Stomach (tissue), 9 donors: ENCODE results near the gene POLR3A. TPM values are rescaled to one million over a fixed set of nuclear protein-coding genes. Genes with fewer than 3 reads are reported as not detected.
A peak's percentile ranks its signal among the peaks of the same experiment; 100 is the strongest.

ENCODE experiments used
- DNase-seq, 2 donors: peaks; one replicate each; pipeline versions ENCODE4 v3.0.0 to v3.0.0-alpha.2; 2013 to 2019
- H3K27ac ChIP-seq, 5 donors: fragments of 200-600 bp in 4 of 5; sonication (generic) in 4 of 5; one replicate each; pipeline ENCODE4 v1.5.1; 2013 to 2019; ENCODE audit warnings: mild to moderate bottlenecking in 1 of 5, moderate library complexity in 1 of 5
- H3K27me3 ChIP-seq, 3 donors: fragments of 200-600 bp; sonication (generic); one replicate each; pipeline ENCODE4 v1.5.1; 2017 to 2019; ENCODE audit warnings: mixed run types in 1 of 3
- H3K36me3 ChIP-seq, 4 donors: fragments of 200-600 bp; sonication (generic); 1 replicate in 3 of 4; 2 replicates in 1 of 4; pipeline ENCODE4 v1.5.1; 2016 to 2019
- H3K4me1 ChIP-seq, 4 donors: fragments of 200-600 bp; sonication (generic); one replicate each; pipeline ENCODE4 v1.5.1; 2016 to 2019
- H3K4me3 ChIP-seq, 4 donors: fragments of 200-600 bp; sonication (generic) in 3 of 4; one replicate each; pipeline ENCODE4 v1.5.1; 2016 to 2019; ENCODE audit warnings: mild to moderate bottlenecking in 1 of 4
- H3K9me3 ChIP-seq, 4 donors: fragments of 200-600 bp; sonication (generic); one replicate each; pipeline ENCODE4 v1.5.1; 2016 to 2019
- CTCF ChIP-seq, 7 experiments: fragments of 450-650 bp in 4 of 7; fragments of 200-600 bp in 3 of 7; sonication (generic) in 3 of 7; IDR thresholded peaks; one replicate each; pipeline ENCODE4 v1.5.1; 2016 to 2019; ENCODE audit warnings: antibody characterized with exemption in 7 of 7, control low read depth in 2 of 7, mild to moderate bottlenecking in 1 of 7
- EP300 ChIP-seq: sonication (generic); formaldehyde crosslinking; IDR thresholded peaks from one replicate; pipeline ENCODE4 v1.6.1; 2017; ENCODE audit warnings: antibody characterized with exemption
- POLR2A ChIP-seq, 4 donors: fragments of 450-650 bp; IDR thresholded peaks; one replicate each; pipeline ENCODE4 v1.6.1; 2016; ENCODE audit warnings: antibody characterized with exemption in 4 of 4, control low read depth in 2 of 4, mild to moderate bottlenecking in 1 of 4, moderate library complexity in 1 of 4
- POLR2AphosphoS5 ChIP-seq, 3 donors: sonication (generic); formaldehyde crosslinking; IDR thresholded peaks; one replicate each; pipeline ENCODE4 v1.6.1; 2016; ENCODE audit warnings: antibody characterized with exemption in 3 of 3
- WGBS, 5 donors: extraction: QIAGEN DNeasy Blood & Tissue Kit in 3 of 5; methylation state at CpG; one replicate each; pipeline versions ENCODE4 v1.1.5 to v1.1.7; 2013 to 2018; 5-methylcytosine and 5-hydroxymethylcytosine counted together
- intact Hi-C: fragments of 100-400 bp; cut with DNase I; formaldehyde crosslinking; loops from one replicate; pipeline ENCODE4 v1.15.1; 2023; ENCODE audit warnings: low total_unique reads
- polyA plus RNA-seq, 3 donors: library from polyadenylated mRNA; stranded (reverse); fragments of 200-250 nt; gene quantifications; one replicate each; pipeline ENCODE4 v1.2.3, GENCODE V29; 2013
- total RNA-seq, 5 donors: library from RNA; depleted of rRNA; stranded (reverse); fragments of >200 nt; gene quantifications; one replicate each; pipeline versions ENCODE4 v1.1.0 to v1.2.3, GENCODE V29; 2014 to 2016
- donor health status: healthy with polysubstance abuse.
- donor health status: Bipolar disorder and iron deficiency.
- donor health status: healthy.

POLR3A gene
- total and polyA plus RNA-seq, 8 donors, result 2.1 to 25.8 (median 8.9) TPM

- no peaks in the 10 kb centered on the region for H3K4me1 ChIP-seq
- DNase-seq, result peak in 1 of 2 donors; percentile 48
- H3K36me3 ChIP-seq, result no peaks in the 10 kb centered on the region
- H3K4me3 ChIP-seq, result no peak overlapping the region
- no peak for TF ChIP-seq CTCF (IDR thresholded peaks at IDR 0.05)
- no peak for TF ChIP-seq POLR2A (IDR thresholded peaks at IDR 0.05)
- TF ChIP-seq EP300, result no peak
- no peak for TF ChIP-seq POLR2AphosphoS5 (IDR thresholded peaks at IDR 0.05)
- no peaks in the 10 kb centered on the region for H3K27me3 ChIP-seq
- H3K9me3 ChIP-seq, result no peaks in the 10 kb centered on the region
- 69 to 87% (median 72%) methylated on average over 5 of the region's 5 CpGs for WGBS, 5 donors
- no peak overlapping the region for H3K27ac ChIP-seq
- intact Hi-C loops, result no loop called here
Measured at GRCh38 chr10:78062296-78062695, 33.0 kb upstream of the POLR3A start.

- WGBS, 5 donors, result 76 to 87% (median 84%) methylated on average over 7 to 12 of the region's 12 CpGs
- Histone ChIP-seq H3K4me1 (no peaks in the 10 kb centered on the region), H3K9me3 (no peaks in the 10 kb centered on the region), H3K27me3 (no peaks in the 10 kb centered on the region), H3K4me3 (no peak overlapping the region), H3K36me3 (no peaks in the 10 kb centered on the region), H3K27ac (no peak overlapping the region)
- no peak for DNase-seq
- TF ChIP-seq CTCF (IDR thresholded peaks at IDR 0.05), result no peak
- no peak for TF ChIP-seq POLR2AphosphoS5 (IDR thresholded peaks at IDR 0.05)
- TF ChIP-seq POLR2A (IDR thresholded peaks at IDR 0.05), result no peak
- TF ChIP-seq EP300, result no peak
- intact Hi-C loops, result loop anchor here (10.0 kb wide), 1 partner anchor 595 kb away; no protein-coding TSS in a partner anchor
Measured at GRCh38 chr10:78059906-78060702, 30.8 kb upstream of the POLR3A start.

DNA sequence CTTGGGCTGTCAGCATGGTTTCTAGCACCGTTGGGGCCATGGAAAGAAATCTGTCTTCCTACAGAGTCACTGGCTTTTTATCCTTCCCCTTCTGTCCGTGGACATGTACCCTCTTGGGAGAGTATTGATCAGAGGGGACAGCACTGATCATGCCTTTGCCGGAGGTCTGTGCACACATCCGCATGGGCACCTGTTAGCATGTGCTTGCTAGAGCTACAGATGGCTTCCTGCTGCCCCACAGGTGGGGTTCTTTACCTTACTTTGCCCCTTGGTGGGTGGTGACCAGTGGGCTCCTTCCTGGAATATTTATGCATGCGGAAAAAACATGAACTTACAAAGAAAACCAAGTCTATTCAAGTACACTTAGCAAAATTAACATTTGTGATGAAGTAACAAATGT lies 29.2 kb upstream of the POLR3A start:
- no peak for DNase-seq
- Histone ChIP-seq H3K27me3 (no peaks in the 10 kb centered on the region), H3K4me3 (no peak overlapping the region), H3K4me1 (no peaks in the 10 kb centered on the region), H3K36me3 (no peaks in the 10 kb centered on the region), H3K9me3 (no peaks in the 10 kb centered on the region), H3K27ac (no peak overlapping the region)
- no peak for TF ChIP-seq POLR2A (IDR thresholded peaks at IDR 0.05)
- TF ChIP-seq CTCF (IDR thresholded peaks at IDR 0.05), result no peak
- intact Hi-C loops, result loop anchor here (10.0 kb wide), 1 partner anchor 596 kb away; no protein-coding TSS in a partner anchor
- 68 to 74% (median 72%) methylated on average over 5 of the region's 5 CpGs for WGBS, 5 donors

DNA sequence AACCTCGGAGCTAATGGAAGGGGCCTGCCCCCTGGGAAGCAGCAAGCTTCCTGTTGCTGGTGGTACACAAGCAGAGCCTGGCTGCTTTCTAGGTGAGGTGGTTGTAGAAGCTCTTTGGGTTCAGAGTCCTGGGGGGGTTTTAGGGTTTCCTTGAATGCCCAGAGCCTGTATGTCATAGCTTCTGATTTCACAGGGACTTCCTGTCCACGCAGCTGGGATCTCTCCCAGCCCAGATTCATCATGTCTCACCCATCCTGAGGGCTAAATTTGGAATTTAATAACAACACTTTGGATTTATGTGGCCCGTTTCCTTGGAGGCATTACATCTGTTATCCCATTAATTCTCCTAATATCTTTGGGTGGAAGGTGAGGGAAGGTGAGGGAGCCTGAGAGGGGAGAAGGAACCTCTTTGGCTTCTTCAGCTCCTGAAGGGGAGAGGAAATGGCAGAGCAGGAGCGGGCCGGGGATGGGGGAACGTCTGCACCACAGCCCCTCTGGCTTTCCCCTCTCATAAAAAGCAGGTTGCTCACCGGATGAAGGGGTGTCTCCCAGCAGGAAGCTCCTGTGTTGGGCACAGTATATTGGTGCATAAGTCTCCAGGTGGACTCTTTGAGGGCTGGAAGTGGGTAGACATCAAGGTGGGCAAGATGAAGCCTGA lies 24.0 kb upstream of the POLR3A start:
- H3K27me3 ChIP-seq, result no peaks in the 10 kb centered on the region
- no peak overlapping the region for H3K4me3 ChIP-seq
- no peaks in the 10 kb centered on the region for H3K4me1 ChIP-seq
- no peaks in the 10 kb centered on the region for H3K9me3 ChIP-seq
- H3K27ac ChIP-seq, result no peak overlapping the region
- H3K36me3 ChIP-seq, result peaks cover 0 to 3% (median 0%) of the 10 kb centered on the region in 4 donors
- intact Hi-C loops, result loop anchor here (10.0 kb wide), 1 partner anchor 601 kb away; no protein-coding TSS in a partner anchor
- TF ChIP-seq EP300 (no peak), POLR2A (IDR thresholded peaks at IDR 0.05) (no peak), POLR2AphosphoS5 (IDR thresholded peaks at IDR 0.05) (no peak)
- 59 to 80% (median 78%) methylated on average over 7 of the region's 7 CpGs for WGBS, 5 donors
- peak in 1 of 2 donors; percentile 48 for DNase-seq
